ENCODE data around the gene CARD19. TPM values are rescaled to one million over a fixed set of nuclear protein-coding genes. Genes with fewer than 3 reads are reported as not detected.
"Not testable (repeated sequence)": the region's sequence is repeated elsewhere in the genome, so short reads cannot be mapped to it uniquely, and the experiment has no call there.

Gene CARD19
- total RNA-seq, 1 donor from 2014 or later: 63.3 TPM

- H3K4me1 ChIP-seq: peaks cover 26% of the 10 kb centered on the region
- H3K27ac ChIP-seq: peak overlapping the region; percentile 33
- H3K4me3 ChIP-seq: no peak overlapping the region
- TF ChIP-seq POLR2AphosphoS5 (IDR thresholded peaks at IDR 0.05; ENCODE audit: insufficient read depth in 1 of 2, low read depth in 1 of 2) (peak in 1 of 2 donors; percentile 59), POLR2A (IDR thresholded peaks at IDR 0.05) (no peak), CTCF (IDR thresholded peaks at IDR 0.05) (no peak)
- peaks cover 0 to 16% of the 10 kb centered on the region in 2 donors for H3K36me3 ChIP-seq
- DNase-seq (ENCODE audit: extremely low spot score in 2 of 2): no peak
- intact Hi-C loops (cut with DNase I): no loop called here
- H3K27me3 ChIP-seq: no peaks in the 10 kb centered on the region
- H3K9me3 ChIP-seq: no peaks in the 10 kb centered on the region
These were observed 20.3 kb downstream of the CARD19 start for GRCh38 chr9:93116072-93116961.

- H3K27me3 ChIP-seq; H3K4me3 ChIP-seq; H3K27ac ChIP-seq; H3K9me3 ChIP-seq; intact Hi-C loops (cut with DNase I); DNase-seq (ENCODE audit: extremely low spot score in 2 of 2): not testable (repeated sequence)
- Histone ChIP-seq H3K36me3 (peaks cover 0 to 19% of the 10 kb centered on the region in 2 donors), H3K4me1 (peaks cover 26% of the 10 kb centered on the region)
These were observed 21.5 kb downstream of the CARD19 start for GRCh38 chr9:93117521-93117920.

- peaks cover 26% of the 10 kb centered on the region for H3K4me1 ChIP-seq
- H3K27me3 ChIP-seq: no peaks in the 10 kb centered on the region
- H3K27ac ChIP-seq: no peak overlapping the region
- intact Hi-C loops (cut with DNase I): no loop called here
- DNase-seq (ENCODE audit: extremely low spot score in 2 of 2): no peak
- peaks cover 0 to 13% of the 10 kb centered on the region in 2 donors for H3K36me3 ChIP-seq
- no peaks in the 10 kb centered on the region for H3K9me3 ChIP-seq
- no peak for TF ChIP-seq POLR2A (IDR thresholded peaks at IDR 0.05)
- H3K4me3 ChIP-seq: no peak overlapping the region
These were observed 22.2 kb downstream of the CARD19 start for GRCh38 chr9:93117924-93118862.

GRCh38 chr9:93118863-93119702 is 23.1 kb downstream of the CARD19 start:
- H3K4me3 ChIP-seq: no peak overlapping the region
- TF ChIP-seq POLR2A (IDR thresholded peaks at IDR 0.05): no peak
- TF ChIP-seq CTCF (IDR thresholded peaks at IDR 0.05): no peak
- no peak for TF ChIP-seq POLR2AphosphoS5 (IDR thresholded peaks at IDR 0.05; ENCODE audit: insufficient read depth in 1 of 2, low read depth in 1 of 2)
- peak overlapping the region; percentile 37 for H3K27ac ChIP-seq
- peaks cover 26% of the 10 kb centered on the region for H3K4me1 ChIP-seq
- intact Hi-C loops (cut with DNase I): no loop called here
- DNase-seq (ENCODE audit: extremely low spot score in 2 of 2): no peak
- peaks cover 0 to 12% of the 10 kb centered on the region in 2 donors for H3K36me3 ChIP-seq
- no peaks in the 10 kb centered on the region for H3K9me3 ChIP-seq
- no peaks in the 10 kb centered on the region for H3K27me3 ChIP-seq

GRCh38 chr9:93119703-93119952 is 23.6 kb downstream of the CARD19 start:
- H3K9me3 ChIP-seq: no peaks in the 10 kb centered on the region
- peaks cover 0 to 16% of the 10 kb centered on the region in 2 donors for H3K36me3 ChIP-seq
- peak overlapping the region; percentile 37 for H3K27ac ChIP-seq
- no peak overlapping the region for H3K4me3 ChIP-seq
- no peak for DNase-seq (ENCODE audit: extremely low spot score in 2 of 2)
- no peak for TF ChIP-seq POLR2A (IDR thresholded peaks at IDR 0.05)
- intact Hi-C loops (cut with DNase I): no loop called here
- no peaks in the 10 kb centered on the region for H3K27me3 ChIP-seq
- peaks cover 26% of the 10 kb centered on the region for H3K4me1 ChIP-seq
